HepG2 (cell line): ENCODE results near the gene VAC14. TPM values are rescaled to one million over a fixed set of nuclear protein-coding genes. Genes with fewer than 3 reads are reported as not detected.
A peak's percentile ranks its signal among the peaks of the same experiment; 100 is the strongest.

Source experiments
- ADNP ChIP-seq: sonication (generic); formaldehyde crosslinking; IDR thresholded peaks from 2 replicates; pipeline ENCODE4 v1.4.0; 2020; ENCODE audit warnings: missing genetic modification reagents
- BRD4 ChIP-seq: sonication (generic); formaldehyde crosslinking; IDR thresholded peaks from 2 replicates; pipeline ENCODE4 v1.4.0; 2020; ENCODE audit warnings: missing genetic modification reagents
- CC2D1A ChIP-seq: sonication (generic); formaldehyde crosslinking; IDR thresholded peaks from 2 replicates; pipeline ENCODE4 v1.8.1; 2023; ENCODE audit warnings: mild to moderate bottlenecking, missing genetic modification reagents
- FIP1L1 ChIP-seq: fragments of 200-400 bp; formaldehyde crosslinking; IDR thresholded peaks from 2 replicates; pipeline ENCODE4 v1.6.1; 2018; ENCODE audit warnings: low read depth, mild to moderate bottlenecking, low read length, moderate library complexity, borderline replicate concordance; ENCODE audit not compliant: insufficient read depth
- GFI1 ChIP-seq: sonication (generic); formaldehyde crosslinking; IDR thresholded peaks from 2 replicates; pipeline ENCODE4 v1.5.0; 2020; ENCODE audit warnings: missing genetic modification reagents, mild to moderate bottlenecking, borderline replicate concordance
- HNF4G ChIP-seq, 2 experiments: sonication (generic) in 1 of 2; formaldehyde crosslinking in 1 of 2; IDR thresholded peaks; 2 replicates each; pipeline versions ENCODE4 v1.4.0 to v1.6.1; 2011 to 2020; ENCODE audit warnings: borderline replicate concordance in 2 of 2, low read depth in 2 of 2, mild to moderate bottlenecking in 2 of 2, low read length in 1 of 2, missing genetic modification reagents in 1 of 2, moderate library complexity in 1 of 2
- HOXA3 ChIP-seq: sonication (generic); formaldehyde crosslinking; IDR thresholded peaks from 2 replicates; pipeline ENCODE4 v1.5.0; 2020; ENCODE audit warnings: missing genetic modification reagents
- HOXA5 ChIP-seq: sonication (generic); formaldehyde crosslinking; IDR thresholded peaks from 2 replicates; pipeline ENCODE4 v1.4.0; 2020; ENCODE audit warnings: missing genetic modification reagents
- MAFG ChIP-seq: sonication (generic); formaldehyde crosslinking; IDR thresholded peaks from 2 replicates; pipeline ENCODE4 v1.5.1; 2020; ENCODE audit warnings: mild to moderate bottlenecking, missing genetic modification reagents
- REXO4 ChIP-seq: sonication (generic); formaldehyde crosslinking; IDR thresholded peaks from 2 replicates; pipeline ENCODE4 v1.8.0; 2022; ENCODE audit warnings: missing genetic modification reagents, mild to moderate bottlenecking, borderline replicate concordance
- SKI ChIP-seq: fragments of 450-650 bp; IDR thresholded peaks from one replicate; pipeline ENCODE4 v1.6.1; 2018; ENCODE audit warnings: mild to moderate bottlenecking; ENCODE audit not compliant: partially characterized antibody
- SNAPC2 ChIP-seq: sonication (generic); formaldehyde crosslinking; IDR thresholded peaks from 2 replicates; pipeline ENCODE4 v1.8.1; 2022; ENCODE audit warnings: mild to moderate bottlenecking, missing genetic modification reagents
- SP2 ChIP-seq: sonication (generic); formaldehyde crosslinking; IDR thresholded peaks from 2 replicates; pipeline ENCODE4 v1.5.1; 2020; ENCODE audit warnings: mild to moderate bottlenecking, missing genetic modification reagents
- TOPORS ChIP-seq: sonication (generic); formaldehyde crosslinking; IDR thresholded peaks from 2 replicates; pipeline ENCODE4 v1.8.0; 2023; ENCODE audit warnings: mild to moderate bottlenecking, missing genetic modification reagents
- ZBTB38 ChIP-seq: sonication (generic); formaldehyde crosslinking; IDR thresholded peaks from 2 replicates; pipeline ENCODE4 v1.5.1; 2020; ENCODE audit warnings: mild to moderate bottlenecking, missing genetic modification reagents
- ZMYM4 ChIP-seq: sonication (generic); formaldehyde crosslinking; IDR thresholded peaks from 2 replicates; pipeline ENCODE4 v1.8.1; 2023; ENCODE audit warnings: mild to moderate bottlenecking, missing genetic modification reagents
- ZNF124 ChIP-seq: sonication (generic); formaldehyde crosslinking; IDR thresholded peaks from 2 replicates; pipeline ENCODE4 v1.4.0; 2020; ENCODE audit warnings: missing genetic modification reagents
- polyA plus RNA-seq, 8 experiments: library from polyadenylated mRNA; depleted of rRNA in 3 of 8; stranded (reverse) in 7 of 8; unstranded in 1 of 8; fragments of >200 nt; fragmentation: Illumina TruSeq in 4 of 8; extraction: Trizol in 4 of 8; gene quantifications; 2 replicates each; pipeline versions ENCODE4 v1.2.1 to v1.2.3, GENCODE V29; 2011 to 2016; ENCODE audit warnings: low read depth in 4 of 8, missing spikeins in 1 of 8, mixed read lengths in 1 of 8; ENCODE audit not compliant: insufficient read depth in 1 of 8
- total RNA-seq, 5 experiments: library from RNA; depleted of rRNA; stranded (reverse); fragments of >200 nt; fragmentation: Illumina TruSeq; extraction: Trizol; gene quantifications; 2 replicates each; pipeline ENCODE4 v1.2.3, GENCODE V29; 2016; ENCODE audit warnings: low read depth in 1 of 5
- TF ChIP-seq, protein P1 (sequence below): sonication (generic); formaldehyde crosslinking; IDR thresholded peaks from 2 replicates; pipeline ENCODE4 v1.5.0; 2020; ENCODE audit warnings: mild to moderate bottlenecking, missing genetic modification reagents, borderline replicate concordance
- TF ChIP-seq, protein P2 (sequence below): sonication (generic); formaldehyde crosslinking; IDR thresholded peaks from 2 replicates; pipeline ENCODE4 v1.8.1; 2023; ENCODE audit warnings: mild to moderate bottlenecking, missing genetic modification reagents, borderline replicate concordance
- TF ChIP-seq, protein P3 (sequence below): sonication (generic); formaldehyde crosslinking; conservative IDR thresholded peaks from 2 replicates; pipeline ENCODE4 v1.4.0; 2020; ENCODE audit warnings: missing genetic modification reagents
- TF ChIP-seq, protein P4 (sequence below): sonication (generic); formaldehyde crosslinking; IDR thresholded peaks from 2 replicates; pipeline ENCODE4 v1.4.0; 2020; ENCODE audit warnings: missing genetic modification reagents

The VAC14 gene
- total and polyA plus RNA-seq, 2 of the 13 experiments (the other 11 are each of a cell fraction or from before 2014, with no cell fraction given), result 23.5 to 24.6 TPM

DNA sequence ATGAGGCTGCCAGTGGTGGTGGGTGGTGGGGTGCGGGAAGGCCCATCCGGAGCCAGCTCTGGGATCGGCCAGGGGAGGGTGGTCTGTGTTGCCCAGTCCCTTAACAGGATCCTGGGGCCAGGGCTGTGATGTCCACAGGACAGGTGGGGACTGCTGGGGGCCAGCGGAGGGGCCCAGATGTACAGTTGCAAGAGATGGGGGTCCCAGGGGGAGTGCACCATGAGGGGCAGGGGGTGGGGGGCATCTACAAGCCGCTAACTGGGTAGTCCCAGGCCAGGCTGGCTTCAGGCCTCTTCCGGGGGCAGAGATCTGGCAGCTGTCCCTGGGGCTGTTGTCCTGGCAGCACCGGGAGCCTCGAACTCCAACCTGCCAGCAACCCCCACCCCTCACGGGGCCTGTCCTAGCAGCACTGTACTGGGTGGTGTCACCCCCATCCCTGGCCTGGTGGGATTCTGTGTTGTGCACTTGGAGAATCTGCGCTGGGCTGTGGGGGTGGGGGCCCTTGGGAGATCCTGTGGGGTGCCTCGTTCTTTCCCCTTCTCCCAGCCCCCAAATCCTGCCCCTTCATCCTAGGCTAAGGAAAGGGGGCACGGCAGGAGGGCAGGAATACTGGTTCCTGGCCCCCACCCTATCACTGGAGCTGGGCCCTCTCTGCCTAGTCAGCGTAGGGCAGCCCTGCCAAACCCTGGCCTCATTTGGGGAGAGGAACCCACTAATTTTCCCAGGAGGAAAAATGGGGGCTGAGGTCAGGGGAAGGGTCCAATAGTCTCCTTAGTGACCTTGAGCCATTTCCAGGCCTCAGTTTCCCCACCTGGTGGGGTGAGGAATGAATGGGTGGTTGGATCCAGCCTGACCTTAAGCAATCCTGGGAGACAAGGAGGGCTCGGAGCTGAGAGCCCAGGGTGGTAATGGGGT, 116.6 kb downstream of the VAC14 start (continued):
- TF ChIP-seq MAFG (CRISPR knock-in tag), result 0 out of 2 replicates have a peak, but pooled peaks have one; percentile 42
- TF ChIP-seq, protein P1, sequence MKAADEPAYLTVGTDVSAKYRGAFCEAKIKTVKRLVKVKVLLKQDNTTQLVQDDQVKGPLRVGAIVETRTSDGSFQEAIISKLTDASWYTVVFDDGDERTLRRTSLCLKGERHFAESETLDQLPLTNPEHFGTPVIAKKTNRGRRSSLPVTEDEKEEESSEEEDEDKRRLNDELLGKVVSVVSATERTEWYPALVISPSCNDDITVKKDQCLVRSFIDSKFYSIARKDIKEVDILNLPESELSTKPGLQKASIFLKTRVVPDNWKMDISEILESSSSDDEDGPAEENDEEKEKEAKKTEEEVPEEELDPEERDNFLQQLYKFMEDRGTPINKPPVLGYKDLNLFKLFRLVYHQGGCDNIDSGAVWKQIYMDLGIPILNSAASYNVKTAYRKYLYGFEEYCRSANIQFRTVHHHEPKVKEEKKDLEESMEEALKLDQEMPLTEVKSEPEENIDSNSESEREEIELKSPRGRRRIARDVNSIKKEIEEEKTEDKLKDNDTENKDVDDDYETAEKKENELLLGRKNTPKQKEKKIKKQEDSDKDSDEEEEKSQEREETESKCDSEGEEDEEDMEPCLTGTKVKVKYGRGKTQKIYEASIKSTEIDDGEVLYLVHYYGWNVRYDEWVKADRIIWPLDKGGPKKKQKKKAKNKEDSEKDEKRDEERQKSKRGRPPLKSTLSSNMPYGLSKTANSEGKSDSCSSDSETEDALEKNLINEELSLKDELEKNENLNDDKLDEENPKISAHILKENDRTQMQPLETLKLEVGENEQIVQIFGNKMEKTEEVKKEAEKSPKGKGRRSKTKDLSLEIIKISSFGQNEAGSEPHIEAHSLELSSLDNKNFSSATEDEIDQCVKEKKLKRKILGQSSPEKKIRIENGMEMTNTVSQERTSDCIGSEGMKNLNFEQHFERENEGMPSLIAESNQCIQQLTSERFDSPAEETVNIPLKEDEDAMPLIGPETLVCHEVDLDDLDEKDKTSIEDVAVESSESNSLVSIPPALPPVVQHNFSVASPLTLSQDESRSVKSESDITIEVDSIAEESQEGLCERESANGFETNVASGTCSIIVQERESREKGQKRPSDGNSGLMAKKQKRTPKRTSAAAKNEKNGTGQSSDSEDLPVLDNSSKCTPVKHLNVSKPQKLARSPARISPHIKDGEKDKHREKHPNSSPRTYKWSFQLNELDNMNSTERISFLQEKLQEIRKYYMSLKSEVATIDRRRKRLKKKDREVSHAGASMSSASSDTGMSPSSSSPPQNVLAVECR (CRISPR knock-in tag), result no peak
- TF ChIP-seq, protein P2, sequence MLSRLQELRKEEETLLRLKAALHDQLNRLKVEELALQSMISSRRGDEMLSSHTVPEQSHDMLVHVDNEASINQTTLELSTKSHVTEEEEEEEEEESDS (CRISPR knock-in tag), result 0 out of 2 replicates have a peak, but pooled peaks have one; percentile 13
- TF ChIP-seq ZBTB38 (CRISPR knock-in tag), result 0 out of 2 replicates have a peak, but pooled peaks have one; percentile 14
- 0 out of 2 replicates have a peak, but pooled peaks have one; percentile 31 for TF ChIP-seq HOXA5 (CRISPR knock-in tag)
- no peak for TF ChIP-seq SKI
- TF ChIP-seq, protein P3, sequence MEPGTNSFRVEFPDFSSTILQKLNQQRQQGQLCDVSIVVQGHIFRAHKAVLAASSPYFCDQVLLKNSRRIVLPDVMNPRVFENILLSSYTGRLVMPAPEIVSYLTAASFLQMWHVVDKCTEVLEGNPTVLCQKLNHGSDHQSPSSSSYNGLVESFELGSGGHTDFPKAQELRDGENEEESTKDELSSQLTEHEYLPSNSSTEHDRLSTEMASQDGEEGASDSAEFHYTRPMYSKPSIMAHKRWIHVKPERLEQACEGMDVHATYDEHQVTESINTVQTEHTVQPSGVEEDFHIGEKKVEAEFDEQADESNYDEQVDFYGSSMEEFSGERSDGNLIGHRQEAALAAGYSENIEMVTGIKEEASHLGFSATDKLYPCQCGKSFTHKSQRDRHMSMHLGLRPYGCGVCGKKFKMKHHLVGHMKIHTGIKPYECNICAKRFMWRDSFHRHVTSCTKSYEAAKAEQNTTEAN, result no peak
- TF ChIP-seq TOPORS (CRISPR knock-in tag), result 0 out of 2 replicates have a peak, but pooled peaks have one; percentile 71
- TF ChIP-seq BRD4, result peak; percentile 73; the same call in 1 of the 2 replicates
- TF ChIP-seq SP2, result peak; percentile 50; the same call in 1 of the 2 replicates
- TF ChIP-seq CC2D1A (CRISPR knock-in tag), result no peak
- no peak for TF ChIP-seq HNF4G (IDR thresholded peaks at IDR 0.05; ENCODE audit: borderline replicate concordance, low read depth, low read length)
- no peak for TF ChIP-seq HNF4G (CRISPR knock-in tag; IDR thresholded peaks at IDR 0.05; ENCODE audit: borderline replicate concordance, low read depth)
- TF ChIP-seq, protein P4, sequence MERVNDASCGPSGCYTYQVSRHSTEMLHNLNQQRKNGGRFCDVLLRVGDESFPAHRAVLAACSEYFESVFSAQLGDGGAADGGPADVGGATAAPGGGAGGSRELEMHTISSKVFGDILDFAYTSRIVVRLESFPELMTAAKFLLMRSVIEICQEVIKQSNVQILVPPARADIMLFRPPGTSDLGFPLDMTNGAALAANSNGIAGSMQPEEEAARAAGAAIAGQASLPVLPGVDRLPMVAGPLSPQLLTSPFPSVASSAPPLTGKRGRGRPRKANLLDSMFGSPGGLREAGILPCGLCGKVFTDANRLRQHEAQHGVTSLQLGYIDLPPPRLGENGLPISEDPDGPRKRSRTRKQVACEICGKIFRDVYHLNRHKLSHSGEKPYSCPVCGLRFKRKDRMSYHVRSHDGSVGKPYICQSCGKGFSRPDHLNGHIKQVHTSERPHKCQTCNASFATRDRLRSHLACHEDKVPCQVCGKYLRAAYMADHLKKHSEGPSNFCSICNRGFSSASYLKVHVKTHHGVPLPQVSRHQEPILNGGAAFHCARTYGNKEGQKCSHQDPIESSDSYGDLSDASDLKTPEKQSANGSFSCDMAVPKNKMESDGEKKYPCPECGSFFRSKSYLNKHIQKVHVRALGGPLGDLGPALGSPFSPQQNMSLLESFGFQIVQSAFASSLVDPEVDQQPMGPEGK (CRISPR knock-in tag), result peak; percentile 62
- 0 out of 2 replicates have a peak, but pooled peaks have one; percentile 40 for TF ChIP-seq SNAPC2
- TF ChIP-seq ZNF124 (CRISPR knock-in tag), result no peak
- TF ChIP-seq REXO4, result no peak
- peak; percentile 29; the same call in 1 of the 2 replicates for TF ChIP-seq ZMYM4 (CRISPR knock-in tag)
- TF ChIP-seq FIP1L1, result no peak
- TF ChIP-seq ADNP (CRISPR knock-in tag), result no peak
- 0 out of 2 replicates have a peak, but pooled peaks have one; percentile 16 for TF ChIP-seq HOXA3 (CRISPR knock-in tag)
- TF ChIP-seq GFI1 (CRISPR knock-in tag), result no peak
